GM12872 (cell line): Measurements from ENCODE around the gene KAT14.

Experiments used
- CTCF ChIP-seq: IDR thresholded peaks from 3 replicates; pipeline ENCODE4 v1.5.1; 2011; ENCODE audit warnings: low read depth, mild to moderate bottlenecking, low read length, moderate library complexity; ENCODE audit not compliant: insufficient read depth

The KAT14 gene

GRCh38 chr20:18190338-18191233 is 52.9 kb downstream of the KAT14 start:
- no peak for TF ChIP-seq CTCF

- no peak for TF ChIP-seq CTCF
Observed at GRCh38 chr20:18191306-18191705, 53.6 kb downstream of the KAT14 start.

DNA sequence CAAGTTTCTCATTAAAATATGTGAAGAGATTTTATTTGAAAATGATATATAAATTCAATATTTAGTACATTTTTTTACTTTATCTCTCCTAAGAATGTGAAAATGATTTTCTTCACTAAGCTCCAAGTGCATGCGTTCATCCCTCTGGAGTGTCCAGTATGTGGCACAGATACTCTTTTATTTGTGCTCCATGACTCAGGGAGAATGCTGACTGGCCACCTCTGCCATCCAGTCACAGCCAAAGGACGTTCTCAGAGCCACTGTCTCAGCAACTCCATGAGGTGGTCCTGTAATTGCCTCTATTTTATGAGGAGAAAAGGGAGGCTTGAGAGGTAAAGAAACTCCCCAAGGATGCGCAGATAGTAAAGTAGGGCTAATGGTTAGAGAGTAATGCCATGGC is 58.3 kb downstream of the KAT14 start:
- no peak for TF ChIP-seq CTCF

DNA sequence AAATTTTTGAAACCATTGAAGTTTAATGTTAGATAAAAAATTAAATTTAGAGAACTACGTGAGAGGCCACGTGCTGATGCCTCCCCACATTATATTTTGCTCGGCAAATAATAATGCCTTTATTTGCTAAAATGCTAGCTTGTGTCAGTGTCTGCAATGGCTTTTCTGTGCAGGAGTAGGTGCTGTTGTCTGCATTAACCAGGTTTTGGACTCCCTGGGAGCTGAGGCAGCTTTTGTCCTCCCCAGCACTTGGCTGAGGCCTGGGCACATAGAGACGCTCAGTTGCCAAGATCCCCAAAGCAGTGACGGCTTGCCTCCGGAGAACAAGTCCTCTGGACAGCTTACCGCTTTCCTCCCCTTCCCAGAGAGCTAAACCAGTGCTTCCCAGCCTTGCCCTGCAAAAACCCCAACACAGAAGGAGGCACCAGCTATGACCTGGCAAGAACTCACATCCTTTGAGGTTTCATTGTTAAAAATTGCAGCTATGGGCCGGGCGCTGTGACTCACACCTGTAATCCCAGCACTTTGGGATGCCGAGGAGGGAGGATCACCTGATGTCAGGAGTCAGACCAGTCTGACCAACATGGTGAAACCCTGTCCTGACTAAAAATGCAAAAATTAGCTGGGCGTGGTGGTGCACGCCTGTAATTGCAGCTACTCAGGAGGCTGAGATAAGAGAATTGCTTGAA is 59.9 kb downstream of the KAT14 start:
- no peak for TF ChIP-seq CTCF

GRCh38 chr20:18202966-18203365 is 65.3 kb downstream of the KAT14 start:
- no peak for TF ChIP-seq CTCF

DNA sequence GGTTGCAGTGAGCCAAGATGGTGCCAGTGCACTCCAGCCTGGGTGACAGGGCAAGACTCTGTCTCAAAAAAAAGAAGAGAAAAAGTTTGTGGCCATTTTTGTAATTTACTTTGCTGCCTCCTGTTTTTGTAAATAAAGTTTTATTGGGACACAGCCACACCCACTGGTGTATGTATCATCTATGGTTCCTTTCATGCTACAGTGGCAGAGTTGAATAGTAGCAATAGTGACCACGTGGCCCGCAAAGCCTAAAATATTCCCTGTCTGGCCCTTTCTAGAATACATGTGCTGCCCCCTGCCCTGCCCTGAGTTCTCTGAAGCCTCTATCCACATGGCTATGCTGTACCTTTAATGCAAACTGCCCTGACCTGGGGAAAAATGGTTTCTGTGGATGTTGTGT is 75.3 kb downstream of the KAT14 start:
- no peak for TF ChIP-seq CTCF

- TF ChIP-seq CTCF: no peak
Observed at GRCh38 chr20:18215566-18215965, 77.9 kb downstream of the KAT14 start.
